ENCODE results near the gene PHF1. TPM values are rescaled to one million over a fixed set of nuclear protein-coding genes. Genes with fewer than 3 reads are reported as not detected.

The PHF1 gene
- total RNA-seq, 1 donor from 2014 or later: 13.2 TPM

DNA sequence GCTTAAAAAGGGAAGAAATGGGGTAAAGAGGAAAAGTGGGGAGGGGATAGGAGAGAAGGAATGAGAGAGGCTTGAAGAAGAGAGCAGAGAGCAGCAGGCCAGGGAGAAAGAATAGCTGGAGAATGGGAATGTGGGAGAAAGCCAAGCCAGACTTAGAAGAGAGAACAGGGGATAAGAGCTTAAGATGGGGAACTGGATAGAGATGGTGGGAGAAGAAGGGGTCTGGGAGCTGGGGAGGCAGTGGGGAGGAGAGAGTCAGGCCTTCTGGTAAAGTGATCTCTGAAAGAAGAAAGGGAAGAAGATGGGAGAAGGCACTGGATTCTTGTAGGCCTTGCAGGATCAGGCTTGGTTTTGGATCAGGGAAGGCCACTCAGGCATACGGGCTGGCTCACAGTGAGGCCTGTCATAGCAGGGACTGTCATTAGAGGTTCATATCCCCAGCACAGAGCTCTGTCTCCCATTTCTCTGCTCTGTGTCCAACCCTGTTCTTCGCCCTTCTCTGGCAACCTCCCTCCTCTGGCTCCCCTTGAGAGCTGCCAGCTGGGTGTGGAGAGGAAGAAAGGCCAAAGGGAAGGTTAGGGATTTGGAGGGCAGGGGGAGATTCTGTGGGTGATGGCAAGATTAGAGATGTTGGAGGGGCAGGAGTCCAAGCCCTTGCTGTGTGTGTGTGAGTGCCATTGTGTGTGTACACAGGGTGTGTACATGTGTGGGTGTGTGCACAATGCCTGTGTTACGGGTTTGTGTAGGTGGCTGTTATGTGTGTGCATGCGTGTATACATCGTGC, 18.3 kb downstream of the PHF1 start:
- Histone ChIP-seq H3K27me3 (ENCODE audit: control insufficient read depth, insufficient read depth, low read length) (no peaks in the 10 kb centered on the region), H3K4me3 (ENCODE audit: low read depth, low read length) (no peak overlapping the region), H3K36me3 (ENCODE audit: control insufficient read depth, insufficient read depth, low read length) (no peaks in the 10 kb centered on the region)
- DNase-seq (ENCODE audit: low read depth): no peak
- peak; percentile 7 for FAIRE-seq
- TF ChIP-seq, protein P1, sequence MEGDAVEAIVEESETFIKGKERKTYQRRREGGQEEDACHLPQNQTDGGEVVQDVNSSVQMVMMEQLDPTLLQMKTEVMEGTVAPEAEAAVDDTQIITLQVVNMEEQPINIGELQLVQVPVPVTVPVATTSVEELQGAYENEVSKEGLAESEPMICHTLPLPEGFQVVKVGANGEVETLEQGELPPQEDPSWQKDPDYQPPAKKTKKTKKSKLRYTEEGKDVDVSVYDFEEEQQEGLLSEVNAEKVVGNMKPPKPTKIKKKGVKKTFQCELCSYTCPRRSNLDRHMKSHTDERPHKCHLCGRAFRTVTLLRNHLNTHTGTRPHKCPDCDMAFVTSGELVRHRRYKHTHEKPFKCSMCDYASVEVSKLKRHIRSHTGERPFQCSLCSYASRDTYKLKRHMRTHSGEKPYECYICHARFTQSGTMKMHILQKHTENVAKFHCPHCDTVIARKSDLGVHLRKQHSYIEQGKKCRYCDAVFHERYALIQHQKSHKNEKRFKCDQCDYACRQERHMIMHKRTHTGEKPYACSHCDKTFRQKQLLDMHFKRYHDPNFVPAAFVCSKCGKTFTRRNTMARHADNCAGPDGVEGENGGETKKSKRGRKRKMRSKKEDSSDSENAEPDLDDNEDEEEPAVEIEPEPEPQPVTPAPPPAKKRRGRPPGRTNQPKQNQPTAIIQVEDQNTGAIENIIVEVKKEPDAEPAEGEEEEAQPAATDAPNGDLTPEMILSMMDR (IDR thresholded peaks at IDR 0.05; ENCODE audit: insufficient read depth, low read length, severe bottlenecking): no peak

DNA sequence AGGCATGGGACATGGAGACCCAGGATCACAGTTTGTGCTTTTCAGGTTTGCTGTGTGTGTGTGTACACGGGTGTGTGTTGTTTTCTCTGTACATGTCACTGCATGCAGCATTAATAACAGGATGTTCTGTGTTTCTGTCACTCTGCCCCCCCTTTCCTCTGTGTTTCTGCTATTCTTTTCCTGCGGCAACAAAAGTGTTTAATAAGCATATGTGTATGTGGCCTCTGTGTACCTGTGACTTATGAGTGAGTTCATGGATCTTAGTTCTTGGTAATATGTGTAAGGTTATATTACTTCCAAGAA, 18.9 kb downstream of the PHF1 start:
- TF ChIP-seq, protein P1 (IDR thresholded peaks at IDR 0.05; ENCODE audit: insufficient read depth, low read length, severe bottlenecking): no peak
- FAIRE-seq (no peak), DNase-seq (ENCODE audit: low read depth) (peak; percentile 61)
- Histone ChIP-seq H3K36me3 (ENCODE audit: control insufficient read depth, insufficient read depth, low read length) (no peaks in the 10 kb centered on the region), H3K27me3 (ENCODE audit: control insufficient read depth, insufficient read depth, low read length) (no peaks in the 10 kb centered on the region), H3K4me3 (ENCODE audit: low read depth, low read length) (no peak overlapping the region)

DNA sequence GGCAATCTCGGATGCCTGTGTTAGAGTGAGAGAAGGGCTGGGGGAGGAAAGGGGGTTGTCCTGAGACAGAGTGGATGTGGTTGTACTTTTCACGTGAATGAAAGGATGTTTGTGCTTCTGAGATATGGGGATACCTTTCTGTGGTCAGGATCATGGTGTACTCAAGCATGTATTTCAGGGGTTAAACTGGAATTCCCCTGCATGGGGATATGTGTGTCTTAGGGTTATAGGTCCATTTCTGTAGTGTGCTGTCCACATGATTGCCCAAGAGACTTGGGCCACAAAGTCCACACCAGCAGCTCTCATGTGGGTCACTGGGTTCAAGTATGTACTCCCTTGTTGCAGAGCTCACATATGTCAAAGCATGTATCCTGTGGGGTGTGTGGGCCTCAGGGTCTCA, 19.5 kb downstream of the PHF1 start:
- FAIRE-seq (peak; percentile 36), DNase-seq (ENCODE audit: low read depth) (no peak)
- Histone ChIP-seq H3K4me3 (ENCODE audit: low read depth, low read length) (no peak overlapping the region), H3K27me3 (ENCODE audit: control insufficient read depth, insufficient read depth, low read length) (no peaks in the 10 kb centered on the region), H3K36me3 (ENCODE audit: control insufficient read depth, insufficient read depth, low read length) (no peaks in the 10 kb centered on the region)
- TF ChIP-seq, protein P1 (IDR thresholded peaks at IDR 0.05; ENCODE audit: insufficient read depth, low read length, severe bottlenecking): no peak

DNA sequence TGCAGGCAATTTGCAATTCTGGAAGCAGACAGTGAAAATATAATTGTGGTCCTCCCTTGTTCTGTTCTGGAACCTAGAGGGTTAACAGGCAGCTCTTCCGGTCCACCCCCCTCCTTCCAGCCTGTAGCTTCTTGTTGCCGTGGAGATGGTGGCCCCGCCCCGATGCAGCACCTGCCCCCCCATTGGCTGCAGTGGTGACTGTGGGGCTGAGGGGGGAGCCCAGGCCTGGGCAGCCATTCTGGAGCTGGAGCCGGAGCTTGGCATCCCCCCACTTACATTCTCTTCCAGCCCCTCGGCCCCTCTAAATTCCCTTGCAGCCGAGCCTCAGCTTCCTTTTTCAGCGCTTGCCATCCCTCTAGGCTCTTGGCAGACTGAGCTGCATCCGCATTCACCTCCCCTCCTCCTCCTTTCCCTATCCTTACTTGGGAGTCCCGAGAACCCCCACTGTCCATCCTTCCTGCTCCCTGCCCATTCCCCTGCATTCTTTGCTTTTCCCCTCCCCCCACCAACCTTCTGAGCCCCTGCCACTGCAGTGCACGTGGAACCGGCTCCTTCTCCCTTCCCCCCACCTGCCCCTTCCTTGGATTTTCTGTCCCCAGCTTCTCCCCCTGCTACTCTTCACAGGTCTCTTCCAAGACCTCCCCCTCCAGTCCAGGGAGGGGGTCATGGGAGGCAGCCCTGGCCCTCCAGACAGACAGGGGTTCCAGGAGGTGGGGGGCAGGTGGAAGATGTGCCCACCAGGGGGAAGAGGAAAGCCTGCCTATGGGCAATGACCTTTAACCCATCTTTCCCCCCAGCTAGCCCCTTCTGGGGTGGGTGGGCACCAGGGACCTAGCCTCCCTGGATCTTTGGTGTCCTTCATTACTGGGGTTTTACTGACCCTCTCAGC, 20.4 kb downstream of the PHF1 start:
- FAIRE-seq (no peak), DNase-seq (ENCODE audit: low read depth) (no peak)
- peaks cover 3% of the 10 kb centered on the region for H3K36me3 ChIP-seq (ENCODE audit: control insufficient read depth, insufficient read depth, low read length)
- no peaks in the 10 kb centered on the region for H3K27me3 ChIP-seq (ENCODE audit: control insufficient read depth, insufficient read depth, low read length)
- H3K4me3 ChIP-seq (ENCODE audit: low read depth, low read length): no peak overlapping the region
- TF ChIP-seq, protein P1 (IDR thresholded peaks at IDR 0.05; ENCODE audit: insufficient read depth, low read length, severe bottlenecking): no peak

DNA sequence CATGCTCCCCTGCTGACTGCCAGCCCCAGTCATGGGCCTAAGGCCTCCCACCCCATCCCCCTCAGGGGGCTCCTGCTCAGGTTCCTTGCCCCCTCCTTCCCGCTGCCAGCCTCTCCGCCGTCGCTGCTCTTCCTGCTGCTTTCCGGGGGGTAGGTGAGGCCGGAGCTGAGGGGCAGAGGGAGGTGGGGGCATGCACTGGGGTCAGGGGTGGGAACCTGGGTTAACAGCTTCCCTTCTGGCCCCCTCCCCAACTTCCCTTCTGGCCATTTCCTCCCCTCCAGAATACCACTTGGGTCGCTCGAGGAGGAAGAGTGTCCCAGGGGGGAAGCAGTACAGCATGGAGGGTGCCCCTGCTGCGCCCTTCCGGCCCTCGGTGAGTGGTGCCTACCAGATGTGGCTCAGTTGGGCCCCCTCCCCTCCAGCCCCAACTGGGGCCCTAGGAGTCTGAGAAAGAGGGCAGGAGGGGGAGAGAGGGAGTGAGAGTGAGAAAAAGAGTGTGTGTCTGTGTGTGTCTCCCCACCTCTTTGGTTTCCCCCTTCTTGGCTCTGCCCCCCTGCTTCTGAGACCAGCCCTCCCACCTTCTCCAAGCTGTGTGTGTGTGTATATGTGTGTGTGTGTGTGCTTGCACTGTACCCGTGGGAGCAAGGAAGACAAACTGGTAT, 21.2 kb downstream of the PHF1 start:
- no peaks in the 10 kb centered on the region for H3K27me3 ChIP-seq (ENCODE audit: control insufficient read depth, insufficient read depth, low read length)
- DNase-seq (ENCODE audit: low read depth) (no peak), FAIRE-seq (no peak)
- no peak overlapping the region for H3K4me3 ChIP-seq (ENCODE audit: low read depth, low read length)
- TF ChIP-seq, protein P1 (IDR thresholded peaks at IDR 0.05; ENCODE audit: insufficient read depth, low read length, severe bottlenecking): no peak
- peaks cover 5% of the 10 kb centered on the region for H3K36me3 ChIP-seq (ENCODE audit: control insufficient read depth, insufficient read depth, low read length)
